IMR-90 (cell line): ENCODE results near the gene PAX2. TPM values are rescaled to one million over a fixed set of nuclear protein-coding genes. Genes with fewer than 3 reads are reported as not detected.

Source experiments
- ATAC-seq: fragments of 200-7000 bp; cut with Tn5 transposase; 2 replicates; pipeline ENCODE4 v1.9.1; 2020; ENCODE audit warnings: low read depth, mild to moderate bottlenecking, moderate library complexity
- BruUV-seq: library from RNA; stranded (reverse); fragments of 400-500 nt; replicated peaks from 2 replicates; lab custom pipeline; 2021; lab: Mats Ljungman, UMichigan
- CTCF ChIA-PET: fragments of 300-600 bp; formaldehyde crosslinking; extraction: SDS; loops from one replicate; lab custom pipeline; 2021; ENCODE audit warnings: antibody characterized with exemption; lab: Yijun Ruan, JAX
- POLR2A ChIA-PET: fragments of 300-600 bp; sonication (Branson Sonifier 250); formaldehyde crosslinking; loops from one replicate; lab custom pipeline; 2022; ENCODE audit warnings: antibody characterized with exemption; ENCODE audit not compliant: unreplicated experiment; lab: Charles Lee
- DNase-seq: peaks from one replicate; pipeline ENCODE4 v3.0.0; 2013
- H2AFZ ChIP-seq: replicated peaks from 2 replicates; pipeline ENCODE3; 2013; ENCODE audit warnings: low read length, mild to moderate bottlenecking; ENCODE audit not compliant: poor library complexity
- H2AK5ac ChIP-seq: 2 replicates; pipeline ENCODE4 v1.6.1; 2013; ENCODE audit warnings: low read depth, low read length, inconsistent platforms
- H2AK9ac ChIP-seq: replicated peaks from 2 replicates; pipeline ENCODE3; 2013; ENCODE audit warnings: mild to moderate bottlenecking, low read depth, low read length, moderate library complexity; ENCODE audit not compliant: poor library complexity
- H2BK120ac ChIP-seq: 2 replicates; pipeline ENCODE4 v1.6.1; 2013; ENCODE audit warnings: low read depth, low read length, inconsistent platforms
- H2BK15ac ChIP-seq: 3 replicates; pipeline ENCODE4 v1.6.1; 2013; ENCODE audit warnings: low read depth, low read length, inconsistent platforms
- H2BK20ac ChIP-seq: 2 replicates; pipeline ENCODE4 v1.6.1; 2013; ENCODE audit warnings: low read depth, mild to moderate bottlenecking, inconsistent platforms, low read length, moderate library complexity
- H2BK5ac ChIP-seq: 2 replicates; pipeline ENCODE4 v1.6.1; 2013; ENCODE audit warnings: mild to moderate bottlenecking, low read depth, low read length, inconsistent platforms; ENCODE audit not compliant: poor library complexity, severe bottlenecking
- H3K14ac ChIP-seq: replicated peaks from 2 replicates; pipeline ENCODE4 v1.6.1; 2013; ENCODE audit warnings: low read depth, low read length, inconsistent platforms
- H3K18ac ChIP-seq: 2 replicates; pipeline ENCODE4 v1.6.1; 2013; ENCODE audit warnings: low read depth, low read length, control low read depth
- H3K23ac ChIP-seq: 2 replicates; pipeline ENCODE4 v1.6.1; 2013; ENCODE audit warnings: low read depth, low read length, inconsistent platforms
- H3K27ac ChIP-seq: 2 replicates; pipeline ENCODE4 v1.5.1; 2013; ENCODE audit warnings: mild to moderate bottlenecking, control low read depth, low read length; ENCODE audit not compliant: insufficient read depth
- H3K27me3 ChIP-seq: 2 replicates; pipeline ENCODE4 v1.6.1; 2013; ENCODE audit warnings: low read length; ENCODE audit not compliant: control insufficient read depth, insufficient read depth
- H3K36me3 ChIP-seq: 2 replicates; pipeline ENCODE4 v1.6.1; 2013; ENCODE audit warnings: low read length, mixed read lengths; ENCODE audit not compliant: control insufficient read depth, insufficient read depth
- H3K4ac ChIP-seq: 2 replicates; pipeline ENCODE4 v1.6.1; 2013; ENCODE audit warnings: low read depth, low read length, inconsistent platforms
- H3K4me1 ChIP-seq: 2 replicates; pipeline ENCODE4 v1.6.1; 2013; ENCODE audit warnings: low read length, mixed read lengths; ENCODE audit not compliant: control insufficient read depth, insufficient read depth
- H3K4me2 ChIP-seq: 2 replicates; pipeline ENCODE4 v1.6.1; 2013; ENCODE audit warnings: low read depth, mild to moderate bottlenecking, control low read depth, low read length, moderate library complexity
- H3K4me3 ChIP-seq: 2 replicates; pipeline ENCODE4 v1.5.1; 2013; ENCODE audit warnings: low read depth, mild to moderate bottlenecking, control low read depth, low read length, moderate library complexity; ENCODE audit not compliant: insufficient read depth
- H3K56ac ChIP-seq: 2 replicates; pipeline ENCODE4 v1.6.1; 2013; ENCODE audit warnings: low read length, inconsistent platforms; ENCODE audit not compliant: insufficient read depth; ENCODE audit errors: extremely low read depth
- H3K79me1 ChIP-seq, 2 experiments: 2 replicates each; pipeline ENCODE4 v1.6.1; 2013; ENCODE audit warnings: low read length in 2 of 2, inconsistent platforms in 1 of 2, low read depth in 1 of 2
- H3K9ac ChIP-seq: 2 replicates; pipeline ENCODE4 v1.6.1; 2013; ENCODE audit warnings: low read depth, low read length, control low read depth
- H3K9me1 ChIP-seq: 2 replicates; pipeline ENCODE4 v1.6.1; 2013; ENCODE audit warnings: low read length, inconsistent platforms; ENCODE audit not compliant: insufficient read depth
- H3K9me3 ChIP-seq: 2 replicates; pipeline ENCODE4 v1.6.1; 2013; ENCODE audit warnings: low read length; ENCODE audit not compliant: control insufficient read depth, insufficient read depth
- H4K20me1 ChIP-seq: 2 replicates; pipeline ENCODE4 v1.6.1; 2013; ENCODE audit warnings: low read length, inconsistent platforms; ENCODE audit not compliant: insufficient read depth
- H4K5ac ChIP-seq: 2 replicates; pipeline ENCODE4 v1.6.1; 2013; ENCODE audit warnings: mild to moderate bottlenecking, low read depth, low read length, control low read depth
- H4K8ac ChIP-seq, 2 experiments: 2 replicates each; pipeline ENCODE4 v1.6.1; 2013; ENCODE audit warnings: low read depth in 2 of 2, low read length in 2 of 2, control low read depth in 1 of 2, inconsistent platforms in 1 of 2
- H4K91ac ChIP-seq: 2 replicates; pipeline ENCODE4 v1.6.1; 2013; ENCODE audit warnings: low read depth, low read length, inconsistent platforms; ENCODE audit not compliant: insufficient read depth
- BHLHE40 ChIP-seq: fragments of 150-350 bp; IDR thresholded peaks from 2 replicates; pipeline ENCODE4 v1.6.1; 2016; ENCODE audit warnings: mild to moderate bottlenecking, low read depth, low read length
- CHD1 ChIP-seq: IDR thresholded peaks from 2 replicates; pipeline ENCODE4 v1.6.1; 2012; ENCODE audit warnings: low read depth, low read length, improper control_type of control experiment
- RAD21 ChIP-seq: IDR thresholded peaks from 2 replicates; pipeline ENCODE4 v1.6.1; 2012; ENCODE audit warnings: low read length, improper control_type of control experiment
- WGBS, 2 experiments: methylation state at CpG; one replicate each; pipeline versions ENCODE4 v1.1.5 to v1.1.7; 2013; ENCODE audit warnings: missing lambda C conversion rate in 2 of 2; ENCODE audit not compliant: insufficient read length in 1 of 2; ENCODE audit errors: extremely low coverage in 2 of 2; 5-methylcytosine and 5-hydroxymethylcytosine counted together
- dilution Hi-C: fragments of 300-500 bp; cut with HindIII; formaldehyde crosslinking; loops from one replicate; pipeline ENCODE4 v1.14.3; 2018; ENCODE audit warnings: low sequenced_read_pairs; ENCODE audit not compliant: unreplicated experiment
- in situ Hi-C: fragments of 300-500 bp; cut with MboI; formaldehyde crosslinking; loops from 3 replicates; pipeline ENCODE4 v1.14.3; 2019; ENCODE audit warnings: low sequenced_read_pairs, inconsistent platforms, mixed read lengths
- intact Hi-C: fragments of 100-400 bp; cut with micrococcal nuclease; formaldehyde crosslinking; loops from 2 replicates; pipeline ENCODE4 v1.10.0; 2022
- polyA plus RNA-seq, 3 experiments: library from polyadenylated mRNA; depleted of rRNA; stranded (reverse); fragments of >200 nt; gene quantifications; 2 replicates each; pipeline ENCODE4 v1.2.3, GENCODE V29; 2012; ENCODE audit warnings: low replicate concordance in 1 of 3
- total RNA-seq: library from RNA; depleted of rRNA; stranded (reverse); fragments of >200 nt; gene quantifications from 2 replicates; pipeline ENCODE4 v1.2.3, GENCODE V29; 2012

The PAX2 gene
- total and polyA plus RNA-seq, 2 of the 4 experiments (the other 2 are of a cell fraction): not detected

DNA sequence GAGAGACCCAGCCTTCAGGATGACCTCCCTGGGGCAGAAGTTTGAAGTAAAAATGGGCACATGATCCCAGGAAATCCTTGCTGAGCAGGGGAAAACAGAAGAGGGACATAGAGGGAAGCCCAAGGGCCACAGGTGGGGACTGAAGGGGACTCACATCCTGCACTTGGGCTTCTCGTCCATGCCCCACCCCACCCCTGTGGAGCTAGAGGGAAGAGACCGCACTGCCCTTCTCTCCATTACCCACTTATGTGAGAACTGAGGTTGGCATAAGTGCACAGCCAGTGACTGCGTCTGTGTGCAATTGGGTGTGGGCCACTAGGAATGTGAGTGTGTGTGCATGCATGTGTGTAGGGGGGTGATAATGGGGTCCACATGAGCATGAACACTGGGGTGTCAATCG lies 124.0 kb downstream of the PAX2 start:
- Histone ChIP-seq H3K14ac (no peak overlapping the region), H2BK15ac (no peak overlapping the region), H2AK5ac (no peak overlapping the region), H4K91ac (no peak overlapping the region), H3K4me2 (no peak overlapping the region), H4K5ac (no peak overlapping the region), H2BK20ac (no peak overlapping the region), H4K20me1 (no peaks in the 10 kb centered on the region), H3K23ac (no peak overlapping the region), H3K27ac (no peak overlapping the region), H3K9me3 (no peaks in the 10 kb centered on the region), H3K4me1 (peaks cover 12% of the 10 kb centered on the region), H3K4me3 (no peak overlapping the region), H3K36me3 (no peaks in the 10 kb centered on the region), H3K18ac (no peak overlapping the region), H2AK9ac (no peak overlapping the region), H3K9me1 (peaks cover 10% of the 10 kb centered on the region), H3K56ac (no peak overlapping the region), H4K8ac (no peak overlapping the region), H2BK5ac (no peak overlapping the region), H3K79me1 (no peaks in the 10 kb centered on the region), H2BK120ac (no peak overlapping the region), H3K9ac (no peak overlapping the region), H2AFZ (peak overlapping the region; percentile 27), H3K27me3 (peaks cover 33% of the 10 kb centered on the region), H3K4ac (no peak overlapping the region)
- POLR2A ChIA-PET: no interaction called here
- 83% methylated on average over 1 of the region's 4 CpGs; no CpG with 5 or more reads in 1 of the 2 experiments for WGBS, 2 experiments
- intact Hi-C loops (no loop called here), dilution Hi-C loops (no loop called here), in situ Hi-C loops (no loop called here)
- CTCF ChIA-PET: interaction anchor here (0.6 kb wide), 1 partner anchor 1158 kb away, joined by 3 read pairs; no protein-coding TSS in a partner anchor
- no TSS peak for BruUV-seq
- TF ChIP-seq CHD1 (no peak), RAD21 (no peak), BHLHE40 (no peak)
- ATAC-seq (no peak), DNase-seq (no peak)
